Bone marrow (tissue), 2 donors: Measurements from ENCODE around the gene CCDC134.

Source experiments
- DNase-seq, 2 donors: peaks; one replicate each; lab custom pipeline; 2025; lab: John Stamatoyannopoulos, UW

CCDC134 gene

DNA sequence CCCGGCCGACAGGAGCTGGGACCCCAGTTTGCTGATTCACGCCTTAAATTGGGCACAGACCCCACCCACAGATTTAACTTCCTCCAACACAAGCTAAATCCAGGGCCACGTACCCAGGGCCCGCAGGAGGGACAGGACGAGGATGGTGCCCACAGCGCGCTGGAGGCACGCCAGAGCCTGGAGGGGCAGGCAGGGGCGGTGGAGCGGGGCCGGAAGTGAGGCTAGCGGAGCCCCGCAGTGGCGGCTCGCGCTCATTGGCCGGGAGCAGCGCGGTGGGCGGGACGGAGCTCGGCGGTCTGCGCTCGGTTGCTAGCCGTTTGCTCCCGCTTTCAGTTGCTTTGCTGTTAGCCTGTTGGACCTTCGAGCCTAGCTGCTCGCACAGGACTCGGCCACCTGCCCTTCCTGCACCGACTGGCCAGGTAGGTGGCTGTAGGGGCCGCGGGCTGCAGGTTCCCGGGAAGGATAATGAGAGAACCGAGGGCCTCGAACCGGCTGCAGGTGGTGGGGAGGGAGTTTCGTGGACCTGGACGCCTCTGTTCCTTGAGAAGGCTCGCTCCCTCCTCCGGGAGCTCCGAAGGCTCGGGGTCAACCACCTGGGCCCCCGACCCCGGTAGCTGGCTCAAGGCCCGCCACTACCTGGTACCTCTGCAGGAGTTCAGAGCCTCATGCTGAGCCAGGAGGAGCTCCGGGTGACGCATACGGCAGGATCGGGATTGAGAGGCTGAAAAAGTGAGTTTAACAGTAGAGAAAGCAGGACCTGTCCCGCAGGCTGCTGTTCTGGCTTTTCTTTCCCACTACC is at the start of gene CCDC134:
TSS of gene CCDC134 (plus strand) at position 332 of the 799 bp plus-strand sequence. CDS start 8,212 bp downstream, outside the sequence.
- DNase-seq, result peak; percentile 80 to 93

- no peak for DNase-seq
These were observed 48.2 kb upstream of the CCDC134 start for GRCh38 chr22:41752011-41752970.

GRCh38 chr22:41753984-41754383 is 46.5 kb upstream of the CCDC134 start:
- no peak for DNase-seq

- no peak for DNase-seq
These were observed 43.0 kb upstream of the CCDC134 start for GRCh38 chr22:41757502-41757901.

GRCh38 chr22:41758231-41758630 is 42.2 kb upstream of the CCDC134 start:
- no peak for DNase-seq

DNA sequence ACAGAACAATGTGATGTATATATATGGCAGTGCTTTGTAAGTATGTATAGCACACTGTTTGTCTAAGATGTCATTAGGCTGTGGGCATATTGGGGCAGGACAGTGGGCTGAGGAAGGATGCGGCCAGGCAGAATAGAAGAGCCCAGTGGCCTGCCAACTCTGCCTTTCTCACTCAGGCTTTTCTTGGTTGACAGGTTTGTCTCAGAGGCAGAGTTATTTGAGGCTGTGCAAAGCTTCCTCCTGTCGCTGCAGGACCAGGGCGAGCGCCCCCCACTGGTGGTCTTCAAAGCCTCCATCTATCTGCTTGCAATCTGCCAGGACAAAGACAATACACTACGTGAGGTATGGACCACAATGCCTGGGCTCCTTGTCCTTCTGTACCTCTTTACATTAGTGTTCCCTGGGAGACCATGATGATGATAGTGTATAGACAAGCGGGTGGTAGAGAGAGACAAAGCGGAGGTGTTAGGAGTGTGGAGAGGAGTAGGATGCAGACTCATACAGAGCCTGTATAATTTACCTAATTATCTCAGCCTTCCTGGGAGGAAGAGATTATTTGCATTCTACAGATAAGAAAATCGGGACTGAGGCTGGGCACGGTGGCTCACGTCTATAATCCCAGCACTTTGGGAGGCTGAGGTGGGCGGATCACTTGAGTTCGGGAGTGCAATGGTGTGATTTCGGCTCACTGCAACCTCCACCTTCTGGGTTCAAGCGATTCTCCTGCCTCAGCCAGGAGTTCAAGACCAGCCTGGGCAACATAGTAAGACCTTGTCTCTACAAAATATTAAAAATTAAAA is 37.3 kb upstream of the CCDC134 start:
- DNase-seq, result no peak

DNA sequence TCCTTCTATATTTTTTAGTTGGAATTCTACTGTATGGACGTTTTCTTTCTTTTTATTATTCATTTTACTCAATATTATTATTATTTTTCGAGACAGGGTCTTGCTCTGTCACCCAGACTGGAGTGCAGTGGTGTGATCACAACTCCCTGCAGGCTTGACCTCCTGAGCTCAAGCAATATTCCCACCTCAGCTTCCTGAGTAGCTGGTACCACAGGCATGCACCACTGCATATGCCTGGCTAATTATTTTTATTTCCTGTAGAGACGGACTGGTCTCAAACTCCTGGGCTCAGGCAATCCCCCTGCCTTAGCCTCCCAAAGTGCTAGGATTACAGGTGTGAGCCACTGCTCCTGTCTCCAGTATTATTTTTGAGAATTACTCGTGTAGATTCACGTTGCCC is 34.0 kb upstream of the CCDC134 start:
- DNase-seq, result no peak

GRCh38 chr22:41768430-41768829 is 32.0 kb upstream of the CCDC134 start:
- DNase-seq, result peak in 1 of 2 donors; percentile 83

GRCh38 chr22:41770715-41771468 is 29.6 kb upstream of the CCDC134 start:
- no peak for DNase-seq

- DNase-seq, result no peak
These were observed 28.3 kb upstream of the CCDC134 start for GRCh38 chr22:41772198-41772597.

DNA sequence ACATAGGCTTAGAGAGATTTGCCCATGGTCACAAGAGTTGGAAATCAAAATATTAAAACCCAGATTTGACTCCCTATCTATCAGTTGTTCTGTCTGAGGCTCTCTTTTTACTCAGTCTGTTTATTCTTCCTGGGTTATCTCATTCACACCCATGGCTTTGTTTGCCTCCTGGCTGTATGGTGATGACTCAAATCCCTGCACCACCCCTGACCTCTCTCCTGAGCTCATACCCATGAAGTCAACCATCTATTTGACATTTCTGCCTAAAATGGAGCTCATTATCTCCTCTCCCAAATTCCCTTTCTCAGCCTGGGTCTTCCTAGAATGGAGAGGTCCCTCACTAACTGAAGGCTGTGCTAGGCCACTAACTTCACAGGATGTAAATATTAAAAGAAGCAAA is 27.8 kb upstream of the CCDC134 start:
- no peak for DNase-seq

GRCh38 chr22:41775338-41775737 is 25.1 kb upstream of the CCDC134 start:
- DNase-seq, result no peak

GRCh38 chr22:41775976-41776375 is 24.5 kb upstream of the CCDC134 start:
- no peak for DNase-seq

DNA sequence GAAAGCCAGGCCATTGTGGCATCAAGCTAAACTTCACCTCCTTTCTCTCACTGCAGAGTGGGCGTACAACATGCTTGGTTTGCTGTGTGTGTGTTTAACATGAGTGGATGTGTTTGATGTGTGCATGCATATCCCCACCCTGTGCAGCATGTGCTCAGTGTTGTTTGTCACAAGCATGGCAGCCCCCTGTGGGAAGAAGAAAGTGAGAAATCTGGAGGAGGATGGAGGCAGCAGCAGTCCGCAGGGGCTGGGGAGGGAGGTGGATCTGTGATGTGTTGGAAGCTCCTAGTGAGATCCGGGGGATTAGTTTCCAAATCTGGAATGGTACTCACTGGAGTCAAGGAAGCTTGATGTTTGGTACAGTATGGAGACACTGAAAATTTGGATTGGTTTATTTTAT is 24.1 kb upstream of the CCDC134 start:
- no peak for DNase-seq

- peak in 1 of 2 donors; percentile 9 for DNase-seq
These were observed 22.6 kb upstream of the CCDC134 start for GRCh38 chr22:41777749-41778425.

- DNase-seq, result no peak
These were observed 20.5 kb upstream of the CCDC134 start for GRCh38 chr22:41779929-41780505.

DNA sequence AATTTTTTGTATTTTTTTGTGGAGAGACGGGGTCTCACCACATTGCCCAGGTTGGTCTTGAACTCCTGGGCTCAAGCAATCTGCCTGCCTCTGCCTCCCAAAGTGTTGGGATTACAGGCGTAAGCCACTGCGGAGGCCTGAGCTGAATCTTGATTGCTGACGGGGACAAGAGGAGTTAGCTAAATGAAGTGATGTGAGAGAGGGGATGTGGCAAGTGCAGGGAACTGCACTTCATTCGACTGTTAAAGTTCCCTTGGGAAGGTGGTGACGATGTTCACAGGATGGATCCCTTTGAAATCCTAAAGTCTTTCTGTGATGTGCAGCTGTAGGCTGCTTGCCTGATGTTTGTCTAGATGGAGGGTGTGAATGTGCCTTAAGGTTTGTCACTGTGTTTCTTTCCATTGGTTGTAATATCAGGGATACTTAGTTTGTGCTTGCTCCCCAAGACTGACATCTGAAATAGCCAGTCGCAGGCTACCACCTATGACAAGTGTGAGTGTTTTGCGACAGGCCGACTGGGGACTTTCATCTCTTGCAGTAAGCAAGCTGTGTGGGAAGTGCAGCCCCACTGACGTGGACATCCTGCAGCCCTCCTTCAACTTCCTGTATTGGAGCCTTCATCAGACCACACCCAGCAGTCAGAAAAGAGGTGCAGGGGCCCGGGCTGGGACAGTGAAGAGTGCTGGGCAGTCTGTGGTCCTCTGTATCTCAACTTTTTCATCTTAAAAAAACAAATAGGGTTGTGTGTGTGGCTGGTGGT is 19.6 kb upstream of the CCDC134 start:
- peak; percentile 61 to 73 for DNase-seq

DNA sequence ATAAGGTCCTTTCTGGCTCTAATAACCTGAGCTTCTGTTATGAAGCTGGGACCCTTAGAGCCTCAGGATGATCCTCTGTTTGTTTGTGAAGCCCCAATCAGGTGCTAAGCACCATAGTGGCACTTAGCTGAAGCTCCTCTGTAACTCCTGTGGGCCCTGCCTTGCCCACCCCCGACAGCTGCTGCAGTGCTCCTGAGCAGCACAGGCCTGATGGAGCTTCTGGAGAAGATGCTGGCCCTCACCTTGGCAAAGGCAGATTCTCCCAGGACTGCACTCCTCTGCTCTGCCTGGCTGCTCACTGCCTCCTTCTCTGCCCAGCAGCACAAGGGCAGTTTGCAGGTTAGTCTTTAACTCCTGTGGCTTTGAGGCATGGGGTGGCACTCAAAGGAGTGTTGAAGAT is 19.0 kb upstream of the CCDC134 start:
- no peak for DNase-seq

- DNase-seq, result no peak
These were observed 18.2 kb upstream of the CCDC134 start for GRCh38 chr22:41782316-41782715.

DNA sequence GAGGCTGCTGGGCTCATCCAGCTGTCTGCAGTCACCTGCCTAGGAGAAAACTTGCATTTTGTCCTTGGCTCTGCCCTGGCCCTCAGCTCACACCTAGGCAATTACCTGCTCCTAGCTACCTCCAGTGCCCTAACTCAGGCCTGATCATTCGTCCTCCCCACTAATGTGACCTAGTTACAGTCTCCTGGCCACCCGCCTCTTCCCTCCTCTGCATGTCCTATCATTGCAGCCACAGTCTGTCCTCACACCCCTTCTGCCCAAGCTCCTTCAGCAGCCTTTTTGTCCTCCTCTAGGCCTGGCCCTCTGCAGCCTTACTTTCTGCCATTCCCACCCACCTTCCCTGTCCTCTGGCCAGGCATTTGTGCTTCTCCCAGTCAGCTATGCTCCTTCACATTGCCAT is 17.7 kb upstream of the CCDC134 start:
- DNase-seq, result no peak
